HG03442 (cell line): ENCODE data around the gene LONRF2.

Experiments used
- ATAC-seq: cut with Tn5 transposase; IDR thresholded peaks from one replicate; pipeline ENCODE4 v1.9.1; 2021; ENCODE audit warnings: mild to moderate bottlenecking, moderate library complexity; ENCODE audit not compliant: unreplicated experiment

The LONRF2 gene

GRCh38 chr2:100276716-100277115 is 45.6 kb downstream of the LONRF2 start:
- no peak for ATAC-seq

GRCh38 chr2:100275200-100275589 is 47.1 kb downstream of the LONRF2 start:
- ATAC-seq: no peak

- no peak for ATAC-seq
Measured at GRCh38 chr2:100274566-100275199, 47.6 kb downstream of the LONRF2 start.

GRCh38 chr2:100274076-100274475 is 48.2 kb downstream of the LONRF2 start:
- ATAC-seq: no peak

- ATAC-seq: no peak
Measured at GRCh38 chr2:100273387-100273786, 48.9 kb downstream of the LONRF2 start.

GRCh38 chr2:100272841-100273329 is 49.4 kb downstream of the LONRF2 start:
- no peak for ATAC-seq

GRCh38 chr2:100271210-100271609 is 51.1 kb downstream of the LONRF2 start:
- ATAC-seq: no peak

GRCh38 chr2:100270381-100271146 is 51.7 kb downstream of the LONRF2 start:
- ATAC-seq: no peak

GRCh38 chr2:100269889-100270288 is 52.4 kb downstream of the LONRF2 start:
- ATAC-seq: no peak

GRCh38 chr2:100268986-100269385 is 53.3 kb downstream of the LONRF2 start:
- no peak for ATAC-seq

GRCh38 chr2:100267751-100268150 is 54.5 kb downstream of the LONRF2 start:
- no peak for ATAC-seq

- no peak for ATAC-seq
Measured at GRCh38 chr2:100266126-100266525, 56.2 kb downstream of the LONRF2 start.

- ATAC-seq: no peak
Measured at GRCh38 chr2:100265226-100265625, 57.1 kb downstream of the LONRF2 start.

GRCh38 chr2:100264651-100265050 is 57.6 kb downstream of the LONRF2 start:
- no peak for ATAC-seq

- ATAC-seq: no peak
Measured at GRCh38 chr2:100264121-100264520, 58.2 kb downstream of the LONRF2 start.

- ATAC-seq: no peak
Measured at GRCh38 chr2:100262555-100263320, 59.6 kb downstream of the LONRF2 start.

- no peak for ATAC-seq
Measured at GRCh38 chr2:100262046-100262445, 60.3 kb downstream of the LONRF2 start.

- ATAC-seq: no peak
Measured at GRCh38 chr2:100260712-100261620, 61.3 kb downstream of the LONRF2 start.

GRCh38 chr2:100259106-100259505 is 63.2 kb downstream of the LONRF2 start:
- no peak for ATAC-seq

- no peak for ATAC-seq
Measured at GRCh38 chr2:100257939-100258338, 64.4 kb downstream of the LONRF2 start.

GRCh38 chr2:100256849-100257248 is 65.5 kb downstream of the LONRF2 start:
- ATAC-seq: no peak
